Central memory CD8-positive, alpha-beta T cell (primary cell): ENCODE measurements around the gene CABLES2.

Experiments used
- ATAC-seq: fragments of 150-1000 bp; cut with Tn5 transposase; replicated peaks from 2 replicates; pipeline ENCODE4 v1.10.0; 2022; ENCODE audit warnings: mild to moderate bottlenecking, moderate FRiP score, moderate number of reproducible peaks; ENCODE audit not compliant: poor library complexity, severe bottlenecking; ENCODE audit errors: extremely low read depth
- DNase-seq, 2 donors: peaks; one replicate each; pipeline ENCODE4 v3.0.0; 2021; ENCODE audit warnings: low spot score in 2 of 2
- H3K27ac Mint-ChIP-seq: one replicate; pipeline ENCODE4 v1.8.0; 2022; ENCODE audit warnings: low read depth, mild to moderate bottlenecking, moderate library complexity, mixed read lengths
- H3K27me3 Mint-ChIP-seq: one replicate; pipeline ENCODE4 v1.8.0; 2022; ENCODE audit warnings: mixed read lengths
- H3K36me3 Mint-ChIP-seq: one replicate; pipeline ENCODE4 v1.8.0; 2022; ENCODE audit warnings: mild to moderate bottlenecking, moderate library complexity, mixed read lengths; ENCODE audit not compliant: insufficient read depth
- H3K4me1 Mint-ChIP-seq: one replicate; pipeline ENCODE4 v1.8.0; 2022; ENCODE audit warnings: mixed read lengths
- H3K4me3 Mint-ChIP-seq: one replicate; pipeline ENCODE4 v1.8.0; 2022; ENCODE audit warnings: mild to moderate bottlenecking, moderate library complexity, mixed read lengths
- H3K9me3 Mint-ChIP-seq: one replicate; pipeline ENCODE4 v1.8.0; 2022; ENCODE audit warnings: mixed read lengths

CABLES2 gene

DNA sequence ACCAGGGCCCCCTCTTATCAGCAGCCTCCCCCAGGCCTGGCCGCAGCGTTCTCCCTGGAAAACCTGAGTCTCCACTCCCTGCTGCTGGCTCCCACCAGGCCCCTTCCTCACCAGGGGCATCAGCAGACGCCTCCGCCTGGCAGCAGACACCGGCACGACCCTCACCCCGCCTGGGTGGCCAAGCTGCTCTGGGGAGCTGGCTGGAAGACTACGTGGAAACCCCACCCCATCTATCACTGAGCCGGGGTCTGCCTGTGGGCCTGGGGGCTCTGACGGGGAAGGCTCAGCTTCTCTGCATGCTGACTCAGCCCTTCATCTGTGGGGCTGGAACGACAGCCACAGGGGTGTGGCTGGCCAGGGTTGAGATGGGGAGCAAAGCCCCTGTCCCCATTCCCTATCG lies 39.4 kb upstream of the CABLES2 start:
- DNase-seq (no peak), ATAC-seq (no peak)
- Mint-ChIP-seq H3K27me3 (peaks cover 51% of the 10 kb centered on the region), H3K4me1 (no peaks in the 10 kb centered on the region), H3K9me3 (no peaks in the 10 kb centered on the region), H3K36me3 (no peaks in the 10 kb centered on the region), H3K4me3 (no peak overlapping the region), H3K27ac (no peak overlapping the region)

DNA sequence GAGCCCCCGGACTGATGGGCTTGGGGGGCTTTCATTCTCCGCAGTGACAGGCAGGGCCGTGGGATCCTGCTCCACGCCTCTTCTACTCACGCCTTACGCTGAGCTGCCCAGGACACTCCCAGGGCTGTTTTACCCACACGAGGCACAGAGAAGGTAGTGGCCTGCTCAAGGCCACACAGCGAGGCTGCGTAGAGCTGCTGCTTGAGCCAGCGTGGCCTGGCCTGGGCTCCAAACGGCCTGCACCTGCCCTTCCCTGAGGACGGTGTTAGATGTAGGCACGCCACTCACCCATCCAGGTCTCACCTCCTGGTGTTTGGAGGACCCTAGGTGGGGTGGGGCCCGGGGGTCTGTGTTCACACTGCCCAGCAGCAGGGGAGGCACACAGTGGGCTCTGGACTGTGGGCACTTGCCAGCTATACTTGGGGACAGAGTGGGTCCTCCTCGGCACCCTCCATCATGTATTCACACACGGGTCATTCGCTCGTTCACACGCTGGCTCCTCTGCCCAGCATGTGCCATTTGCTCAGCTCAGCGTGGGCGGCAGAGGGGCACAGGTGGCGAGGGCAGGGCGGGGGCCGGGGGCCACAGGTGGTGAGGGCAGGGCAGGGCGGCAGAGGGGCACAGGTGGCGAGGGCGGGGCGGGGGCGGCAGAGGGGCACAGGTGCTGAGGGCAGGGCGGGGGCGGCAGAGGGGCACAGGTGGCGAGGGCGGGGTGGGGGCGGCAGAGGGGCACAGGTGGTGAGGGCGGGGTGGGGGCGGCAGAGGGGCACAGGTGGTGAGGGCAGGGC lies 38.7 kb upstream of the CABLES2 start:
- no peak for ATAC-seq
- H3K4me1 Mint-ChIP-seq: no peaks in the 10 kb centered on the region
- DNase-seq: no peak
- no peak overlapping the region for H3K4me3 Mint-ChIP-seq
- H3K27ac Mint-ChIP-seq: no peak overlapping the region
- no peaks in the 10 kb centered on the region for H3K36me3 Mint-ChIP-seq
- H3K27me3 Mint-ChIP-seq: peaks cover 51% of the 10 kb centered on the region
- H3K9me3 Mint-ChIP-seq: no peaks in the 10 kb centered on the region

DNA sequence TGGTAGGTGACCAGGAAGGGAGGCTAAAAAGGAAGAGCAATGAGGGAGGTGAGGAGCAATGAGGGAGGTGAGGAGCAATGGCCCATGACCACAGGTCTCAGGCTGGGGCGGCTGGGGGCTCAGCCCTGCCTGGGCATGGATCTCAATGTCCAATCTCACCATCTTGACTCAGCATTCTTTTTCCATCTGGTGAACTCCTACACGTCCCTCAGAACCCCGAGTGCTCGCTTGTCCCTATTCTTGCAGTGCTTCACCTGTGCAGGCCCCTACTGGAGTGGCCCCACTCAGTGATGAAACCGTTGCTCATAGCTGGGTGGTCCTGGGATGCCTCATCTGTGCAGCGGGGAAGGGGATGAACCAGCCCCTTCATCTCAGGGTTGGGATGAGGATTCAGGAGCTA lies 37.2 kb upstream of the CABLES2 start:
- no peak overlapping the region for H3K27ac Mint-ChIP-seq
- no peaks in the 10 kb centered on the region for H3K4me1 Mint-ChIP-seq
- DNase-seq: no peak
- H3K36me3 Mint-ChIP-seq: no peaks in the 10 kb centered on the region
- no peaks in the 10 kb centered on the region for H3K9me3 Mint-ChIP-seq
- ATAC-seq: no peak
- H3K4me3 Mint-ChIP-seq: no peak overlapping the region
- peaks cover 43% of the 10 kb centered on the region for H3K27me3 Mint-ChIP-seq

- Mint-ChIP-seq H3K4me1 (no peaks in the 10 kb centered on the region), H3K27me3 (peaks cover 56% of the 10 kb centered on the region), H3K27ac (no peak overlapping the region), H3K36me3 (no peaks in the 10 kb centered on the region), H3K9me3 (no peaks in the 10 kb centered on the region), H3K4me3 (no peak overlapping the region)
- DNase-seq (no peak), ATAC-seq (no peak)
Observed at GRCh38 chr20:62441987-62442539, 35.0 kb upstream of the CABLES2 start.

- no peak for DNase-seq
- Mint-ChIP-seq H3K4me3 (no peak overlapping the region), H3K4me1 (no peaks in the 10 kb centered on the region), H3K27ac (no peak overlapping the region), H3K27me3 (peaks cover 67% of the 10 kb centered on the region), H3K9me3 (no peaks in the 10 kb centered on the region), H3K36me3 (no peaks in the 10 kb centered on the region)
- ATAC-seq: no peak
Observed at GRCh38 chr20:62439218-62439617, 32.1 kb upstream of the CABLES2 start.

- no peak for ATAC-seq
- Mint-ChIP-seq H3K4me3 (no peak overlapping the region), H3K27me3 (peaks cover 67% of the 10 kb centered on the region), H3K4me1 (no peaks in the 10 kb centered on the region), H3K9me3 (no peaks in the 10 kb centered on the region), H3K27ac (no peak overlapping the region), H3K36me3 (no peaks in the 10 kb centered on the region)
- DNase-seq: no peak
Observed at GRCh38 chr20:62437927-62438326, 30.8 kb upstream of the CABLES2 start.

- Mint-ChIP-seq H3K27me3 (peaks cover 67% of the 10 kb centered on the region), H3K27ac (no peak overlapping the region), H3K9me3 (no peaks in the 10 kb centered on the region), H3K36me3 (no peaks in the 10 kb centered on the region), H3K4me3 (no peak overlapping the region), H3K4me1 (no peaks in the 10 kb centered on the region)
- DNase-seq: no peak
- no peak for ATAC-seq
Observed at GRCh38 chr20:62437496-62437895, 30.4 kb upstream of the CABLES2 start.

GRCh38 chr20:62436692-62437091 lies 29.6 kb upstream of the CABLES2 start:
- H3K4me3 Mint-ChIP-seq: no peak overlapping the region
- DNase-seq (no peak), ATAC-seq (no peak)
- H3K4me1 Mint-ChIP-seq: no peaks in the 10 kb centered on the region
- no peaks in the 10 kb centered on the region for H3K36me3 Mint-ChIP-seq
- no peak overlapping the region for H3K27ac Mint-ChIP-seq
- no peaks in the 10 kb centered on the region for H3K9me3 Mint-ChIP-seq
- H3K27me3 Mint-ChIP-seq: peaks cover 64% of the 10 kb centered on the region

GRCh38 chr20:62433658-62434497 lies 26.8 kb upstream of the CABLES2 start:
- ATAC-seq: no peak
- Mint-ChIP-seq H3K27me3 (peaks cover 71% of the 10 kb centered on the region), H3K27ac (no peak overlapping the region), H3K9me3 (no peaks in the 10 kb centered on the region), H3K4me3 (no peak overlapping the region), H3K4me1 (no peaks in the 10 kb centered on the region), H3K36me3 (no peaks in the 10 kb centered on the region)
- DNase-seq: no peak

DNA sequence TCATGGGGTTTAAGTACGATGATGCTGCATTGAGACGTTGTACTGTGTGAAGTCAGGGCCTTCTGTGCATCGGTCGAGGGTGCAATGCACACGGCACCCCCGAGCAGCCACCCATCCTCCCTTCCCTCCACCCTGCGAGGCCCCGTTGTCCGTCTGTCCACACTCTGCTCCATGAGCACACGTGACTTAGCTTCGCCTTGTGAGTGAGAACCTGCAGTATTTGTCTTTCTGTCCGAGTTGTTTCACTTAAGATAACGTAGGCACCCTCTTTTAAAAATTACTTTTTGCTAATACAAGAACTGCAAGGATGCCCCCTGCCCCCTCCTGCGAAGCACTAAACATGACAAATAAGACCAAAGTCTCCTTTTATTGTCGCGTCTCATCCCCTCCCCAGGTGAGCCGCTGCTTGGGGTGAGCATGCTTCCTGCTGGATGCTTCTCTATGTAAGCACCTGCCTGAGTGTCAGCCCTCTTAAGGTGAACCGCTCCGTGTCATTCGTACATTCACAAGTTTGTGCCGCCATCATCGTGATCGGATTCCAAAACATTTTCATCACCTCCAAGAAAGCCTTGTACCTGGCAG lies 23.9 kb upstream of the CABLES2 start:
- DNase-seq (no peak), ATAC-seq (no peak)
- Mint-ChIP-seq H3K27me3 (peaks cover 48% of the 10 kb centered on the region), H3K27ac (no peak overlapping the region), H3K4me3 (no peak overlapping the region), H3K9me3 (no peaks in the 10 kb centered on the region), H3K36me3 (no peaks in the 10 kb centered on the region), H3K4me1 (no peaks in the 10 kb centered on the region)

DNA sequence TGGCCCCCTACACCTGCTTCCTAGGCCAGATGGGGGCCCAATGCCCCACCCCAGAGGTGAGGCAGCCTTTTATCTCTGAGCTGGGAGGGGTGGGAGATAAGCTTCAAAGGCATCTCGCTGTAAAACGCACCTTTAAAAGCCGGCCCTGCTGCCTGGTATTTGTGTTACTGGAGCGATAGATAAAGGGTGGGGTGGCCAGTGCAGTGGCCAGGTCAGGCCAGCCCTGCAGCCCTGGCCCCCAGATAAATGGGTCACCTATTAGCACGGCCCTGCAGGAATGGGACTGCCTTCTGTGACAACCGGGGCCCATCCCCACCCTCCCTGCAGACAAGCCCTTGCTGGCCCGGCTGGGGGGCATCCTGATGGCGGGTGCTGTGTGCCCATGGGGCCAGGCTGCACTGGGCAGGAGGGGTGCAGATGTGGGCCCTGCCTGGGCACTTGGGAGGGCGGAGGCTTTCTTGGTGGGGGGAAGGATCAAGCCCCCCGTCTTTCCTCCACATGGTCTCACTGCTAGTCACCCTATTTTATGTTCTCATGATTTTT lies 23.3 kb upstream of the CABLES2 start:
- no peak for DNase-seq
- Mint-ChIP-seq H3K27ac (no peak overlapping the region), H3K36me3 (no peaks in the 10 kb centered on the region), H3K9me3 (no peaks in the 10 kb centered on the region), H3K27me3 (peaks cover 43% of the 10 kb centered on the region), H3K4me1 (no peaks in the 10 kb centered on the region), H3K4me3 (no peak overlapping the region)
- no peak for ATAC-seq

- H3K4me3 Mint-ChIP-seq: no peak overlapping the region
- H3K4me1 Mint-ChIP-seq: no peaks in the 10 kb centered on the region
- no peaks in the 10 kb centered on the region for H3K36me3 Mint-ChIP-seq
- H3K27ac Mint-ChIP-seq: no peak overlapping the region
- no peaks in the 10 kb centered on the region for H3K9me3 Mint-ChIP-seq
- peaks cover 36% of the 10 kb centered on the region for H3K27me3 Mint-ChIP-seq
- no peak for DNase-seq
- ATAC-seq: no peak
Observed at GRCh38 chr20:62429455-62430310, 22.6 kb upstream of the CABLES2 start.
